WTC11 (cell line): ENCODE results near the gene CFAP119. TPM values are rescaled to one million over a fixed set of nuclear protein-coding genes. Genes with fewer than 3 reads are reported as not detected.

Experiments
- ATAC-seq: fragments of 200-7000 bp; cut with Tn5 transposase; 2 replicates; pipeline ENCODE4 v1.10.0; 2021; ENCODE audit warnings: mild to moderate bottlenecking, moderate library complexity
- CTCF ChIA-PET: fragments of 300-600 bp; sonication (Branson Sonifier 250); formaldehyde crosslinking; loops from one replicate; lab custom pipeline; 2021; ENCODE audit warnings: antibody characterized with exemption; lab: Charles Lee
- POLR2A ChIA-PET: fragments of 350-600 bp; sonication (Branson Sonifier 250); formaldehyde crosslinking; loops from one replicate; lab custom pipeline; 2021; ENCODE audit warnings: antibody characterized with exemption; lab: Charles Lee
- DNase-seq: peaks from one replicate; pipeline ENCODE4 v3.0.0; 2021; ENCODE audit warnings: low spot score
- H3K27ac Mint-ChIP-seq: 2 replicates; pipeline ENCODE4 v1.8.0; 2021; ENCODE audit warnings: mixed read lengths
- H3K27me3 Mint-ChIP-seq: 2 replicates; pipeline ENCODE4 v1.8.0; 2021; ENCODE audit warnings: low read depth, mild to moderate bottlenecking, moderate library complexity, mixed read lengths
- H3K36me3 Mint-ChIP-seq: 2 replicates; pipeline ENCODE4 v1.8.0; 2021; ENCODE audit warnings: mixed read lengths
- H3K4me1 Mint-ChIP-seq: 2 replicates; pipeline ENCODE4 v1.8.0; 2022; ENCODE audit warnings: mixed read lengths
- H3K4me3 Mint-ChIP-seq: 2 replicates; pipeline ENCODE4 v1.8.0; 2021; ENCODE audit warnings: mild to moderate bottlenecking, moderate library complexity, mixed read lengths
- H3K9me3 Mint-ChIP-seq: 2 replicates; pipeline ENCODE4 v1.8.0; 2021; ENCODE audit warnings: mixed read lengths
- ATF3 ChIP-seq: sonication (generic); formaldehyde crosslinking; conservative IDR thresholded peaks from 2 replicates; pipeline ENCODE4 v1.8.1; 2022; ENCODE audit warnings: mild to moderate bottlenecking, missing genetic modification reagents
- CDX4 ChIP-seq: fragments of 250-450 bp; sonication (Bioruptor Pico); IDR thresholded peaks from 2 replicates; pipeline ENCODE4 v1.9.0; 2021; ENCODE audit warnings: moderate library complexity, mild to moderate bottlenecking, inconsistent platforms, borderline replicate concordance
- CREM ChIP-seq: sonication (generic); formaldehyde crosslinking; IDR thresholded peaks from 2 replicates; pipeline ENCODE4 v1.8.1; 2022; ENCODE audit warnings: mild to moderate bottlenecking, missing genetic modification reagents, moderate library complexity
- EMX1 ChIP-seq: fragments of 250-450 bp; sonication (Bioruptor Pico); IDR thresholded peaks from 2 replicates; pipeline ENCODE4 v1.8.0; 2021; ENCODE audit warnings: mild to moderate bottlenecking
- GABPB1 ChIP-seq: sonication (generic); formaldehyde crosslinking; IDR thresholded peaks from 2 replicates; pipeline ENCODE4 v1.8.1; 2023; ENCODE audit warnings: mild to moderate bottlenecking, missing genetic modification reagents
- GRHL2 ChIP-seq: fragments of 250-450 bp; sonication (Bioruptor Pico); IDR thresholded peaks from 2 replicates; pipeline ENCODE4 v1.8.0; 2022; ENCODE audit warnings: mild to moderate bottlenecking, moderate library complexity; ENCODE audit not compliant: insufficient replicate concordance, severe bottlenecking
- GTF2I ChIP-seq: fragments of 250-450 bp; sonication (Bioruptor Pico); conservative IDR thresholded peaks from 2 replicates; pipeline ENCODE4 v1.4.0; 2021; ENCODE audit warnings: mild to moderate bottlenecking
- IRF2 ChIP-seq: sonication (generic); formaldehyde crosslinking; IDR thresholded peaks from 2 replicates; pipeline ENCODE4 v1.8.0; 2022; ENCODE audit warnings: low read depth, missing genetic modification reagents, borderline replicate concordance
- JUN ChIP-seq: sonication (generic); formaldehyde crosslinking; IDR thresholded peaks from 2 replicates; pipeline ENCODE4 v1.8.0; 2023; ENCODE audit warnings: mild to moderate bottlenecking, missing genetic modification reagents
- PRRX2 ChIP-seq: fragments of 250-450 bp; sonication (Bioruptor Pico); IDR thresholded peaks from 2 replicates; pipeline ENCODE4 v1.8.0; 2021; ENCODE audit warnings: mild to moderate bottlenecking
- SOX15 ChIP-seq: fragments of 250-450 bp; sonication (Bioruptor Pico); IDR thresholded peaks from 2 replicates; pipeline ENCODE4 v1.9.0; 2021; ENCODE audit warnings: mild to moderate bottlenecking
- TEAD1 ChIP-seq: sonication (generic); formaldehyde crosslinking; IDR thresholded peaks from 2 replicates; pipeline ENCODE4 v1.8.0; 2022; ENCODE audit warnings: mild to moderate bottlenecking, missing genetic modification reagents
- TEAD4 ChIP-seq: sonication (generic); formaldehyde crosslinking; IDR thresholded peaks from 2 replicates; pipeline ENCODE4 v1.8.0; 2022; ENCODE audit warnings: mild to moderate bottlenecking, missing genetic modification reagents
- ZNF232 ChIP-seq: sonication (generic); formaldehyde crosslinking; IDR thresholded peaks from 2 replicates; pipeline ENCODE4 v1.8.0; 2022; ENCODE audit warnings: mild to moderate bottlenecking, missing genetic modification reagents
- ZNF396 ChIP-seq: fragments of 250-450 bp; sonication (Bioruptor Pico); IDR thresholded peaks from 2 replicates; pipeline ENCODE4 v1.8.0; 2021; ENCODE audit warnings: mild to moderate bottlenecking, moderate library complexity, borderline replicate concordance
- ZNF416 ChIP-seq: fragments of 250-450 bp; sonication (Bioruptor Pico); IDR thresholded peaks from 2 replicates; pipeline ENCODE4 v1.9.0; 2021; ENCODE audit warnings: mild to moderate bottlenecking, inconsistent platforms
- ZNF423 ChIP-seq: fragments of 250-450 bp; sonication (Bioruptor Pico); IDR thresholded peaks from 2 replicates; pipeline ENCODE4 v2.1.2; 2022; ENCODE audit warnings: mild to moderate bottlenecking, moderate library complexity
- total RNA-seq: library from RNA; stranded (reverse); gene quantifications from 3 replicates; pipeline ENCODE4 v1.2.3, GENCODE V29; 2021
- TF ChIP-seq, protein P1 (sequence below): sonication (generic); formaldehyde crosslinking; IDR thresholded peaks from 2 replicates; pipeline ENCODE4 v1.8.0; 2022; ENCODE audit warnings: missing genetic modification reagents
- TF ChIP-seq, protein P2 (sequence below): sonication (generic); formaldehyde crosslinking; IDR thresholded peaks from 2 replicates; pipeline ENCODE4 v1.8.1; 2022; ENCODE audit warnings: mild to moderate bottlenecking, moderate library complexity, missing genetic modification reagents
- TF ChIP-seq, protein P3 (sequence below): sonication (generic); formaldehyde crosslinking; IDR thresholded peaks from 2 replicates; pipeline ENCODE4 v1.8.0; 2023; ENCODE audit warnings: missing genetic modification reagents, mild to moderate bottlenecking, borderline replicate concordance

The CFAP119 gene
- total RNA-seq, 1 experiment from 2014 or later: 6.6 TPM

DNA sequence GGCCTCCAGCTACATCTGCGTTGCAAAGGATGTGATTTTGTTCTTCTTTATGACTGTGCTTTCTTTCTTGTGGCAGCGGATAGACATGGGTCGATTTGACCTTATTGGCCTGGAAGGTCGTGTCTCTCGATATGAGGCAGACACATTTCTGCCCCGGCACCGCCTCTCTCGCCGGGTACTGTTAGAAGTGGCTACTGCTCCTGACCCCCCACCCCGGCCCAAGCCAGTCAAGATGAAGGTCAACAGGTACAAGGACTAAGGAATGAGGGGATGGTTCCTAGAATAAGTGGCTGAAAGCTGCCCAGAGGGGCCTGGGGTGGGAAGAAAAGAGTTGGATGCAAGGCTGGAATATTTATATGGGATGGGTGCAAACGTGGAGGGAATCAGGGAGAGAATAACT is 41.8 kb downstream of the CFAP119 start (continued):
- TF ChIP-seq CDX4 (CRISPR knock-in tag): no peak
- no peak for TF ChIP-seq ZNF416 (CRISPR knock-in tag)
- TF ChIP-seq GABPB1 (CRISPR knock-in tag): no peak
- no peak for TF ChIP-seq ATF3 (CRISPR knock-in tag)

- H3K9me3 Mint-ChIP-seq: no peaks in the 10 kb centered on the region
Observed at GRCh38 chr16:30715750-30716445, 46.0 kb downstream of the CFAP119 start.

More at GRCh38 chr16:30715750-30716445, 46.0 kb downstream of the CFAP119 start:
- ATAC-seq (no peak), DNase-seq (no peak)
- no peak for TF ChIP-seq ZNF232
- TF ChIP-seq JUN: no peak
- TF ChIP-seq ZNF423 (CRISPR knock-in tag): no peak
- TF ChIP-seq EMX1 (CRISPR knock-in tag): no peak
- no peak for TF ChIP-seq SOX15 (CRISPR knock-in tag)
- TF ChIP-seq, protein P1, sequence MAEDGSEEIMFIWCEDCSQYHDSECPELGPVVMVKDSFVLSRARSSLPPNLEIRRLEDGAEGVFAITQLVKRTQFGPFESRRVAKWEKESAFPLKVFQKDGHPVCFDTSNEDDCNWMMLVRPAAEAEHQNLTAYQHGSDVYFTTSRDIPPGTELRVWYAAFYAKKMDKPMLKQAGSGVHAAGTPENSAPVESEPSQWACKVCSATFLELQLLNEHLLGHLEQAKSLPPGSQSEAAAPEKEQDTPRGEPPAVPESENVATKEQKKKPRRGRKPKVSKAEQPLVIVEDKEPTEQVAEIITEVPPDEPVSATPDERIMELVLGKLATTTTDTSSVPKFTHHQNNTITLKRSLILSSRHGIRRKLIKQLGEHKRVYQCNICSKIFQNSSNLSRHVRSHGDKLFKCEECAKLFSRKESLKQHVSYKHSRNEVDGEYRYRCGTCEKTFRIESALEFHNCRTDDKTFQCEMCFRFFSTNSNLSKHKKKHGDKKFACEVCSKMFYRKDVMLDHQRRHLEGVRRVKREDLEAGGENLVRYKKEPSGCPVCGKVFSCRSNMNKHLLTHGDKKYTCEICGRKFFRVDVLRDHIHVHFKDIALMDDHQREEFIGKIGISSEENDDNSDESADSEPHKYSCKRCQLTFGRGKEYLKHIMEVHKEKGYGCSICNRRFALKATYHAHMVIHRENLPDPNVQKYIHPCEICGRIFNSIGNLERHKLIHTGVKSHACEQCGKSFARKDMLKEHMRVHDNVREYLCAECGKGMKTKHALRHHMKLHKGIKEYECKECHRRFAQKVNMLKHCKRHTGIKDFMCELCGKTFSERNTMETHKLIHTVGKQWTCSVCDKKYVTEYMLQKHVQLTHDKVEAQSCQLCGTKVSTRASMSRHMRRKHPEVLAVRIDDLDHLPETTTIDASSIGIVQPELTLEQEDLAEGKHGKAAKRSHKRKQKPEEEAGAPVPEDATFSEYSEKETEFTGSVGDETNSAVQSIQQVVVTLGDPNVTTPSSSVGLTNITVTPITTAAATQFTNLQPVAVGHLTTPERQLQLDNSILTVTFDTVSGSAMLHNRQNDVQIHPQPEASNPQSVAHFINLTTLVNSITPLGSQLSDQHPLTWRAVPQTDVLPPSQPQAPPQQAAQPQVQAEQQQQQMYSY (CRISPR knock-in tag): no peak
- no peak for TF ChIP-seq TEAD4 (CRISPR knock-in tag)
- no peak for TF ChIP-seq PRRX2 (CRISPR knock-in tag)
- TF ChIP-seq ZNF396 (CRISPR knock-in tag): no peak
- TF ChIP-seq GRHL2 (CRISPR knock-in tag): no peak
- TF ChIP-seq, protein P2, sequence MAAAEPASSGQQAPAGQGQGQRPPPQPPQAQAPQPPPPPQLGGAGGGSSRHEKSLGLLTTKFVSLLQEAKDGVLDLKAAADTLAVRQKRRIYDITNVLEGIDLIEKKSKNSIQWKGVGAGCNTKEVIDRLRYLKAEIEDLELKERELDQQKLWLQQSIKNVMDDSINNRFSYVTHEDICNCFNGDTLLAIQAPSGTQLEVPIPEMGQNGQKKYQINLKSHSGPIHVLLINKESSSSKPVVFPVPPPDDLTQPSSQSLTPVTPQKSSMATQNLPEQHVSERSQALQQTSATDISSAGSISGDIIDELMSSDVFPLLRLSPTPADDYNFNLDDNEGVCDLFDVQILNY: no peak
- TF ChIP-seq ZNF416 (CRISPR knock-in tag): no peak
- TF ChIP-seq IRF2 (CRISPR knock-in tag): no peak
- TF ChIP-seq GTF2I: no peak
- TF ChIP-seq, protein P3, sequence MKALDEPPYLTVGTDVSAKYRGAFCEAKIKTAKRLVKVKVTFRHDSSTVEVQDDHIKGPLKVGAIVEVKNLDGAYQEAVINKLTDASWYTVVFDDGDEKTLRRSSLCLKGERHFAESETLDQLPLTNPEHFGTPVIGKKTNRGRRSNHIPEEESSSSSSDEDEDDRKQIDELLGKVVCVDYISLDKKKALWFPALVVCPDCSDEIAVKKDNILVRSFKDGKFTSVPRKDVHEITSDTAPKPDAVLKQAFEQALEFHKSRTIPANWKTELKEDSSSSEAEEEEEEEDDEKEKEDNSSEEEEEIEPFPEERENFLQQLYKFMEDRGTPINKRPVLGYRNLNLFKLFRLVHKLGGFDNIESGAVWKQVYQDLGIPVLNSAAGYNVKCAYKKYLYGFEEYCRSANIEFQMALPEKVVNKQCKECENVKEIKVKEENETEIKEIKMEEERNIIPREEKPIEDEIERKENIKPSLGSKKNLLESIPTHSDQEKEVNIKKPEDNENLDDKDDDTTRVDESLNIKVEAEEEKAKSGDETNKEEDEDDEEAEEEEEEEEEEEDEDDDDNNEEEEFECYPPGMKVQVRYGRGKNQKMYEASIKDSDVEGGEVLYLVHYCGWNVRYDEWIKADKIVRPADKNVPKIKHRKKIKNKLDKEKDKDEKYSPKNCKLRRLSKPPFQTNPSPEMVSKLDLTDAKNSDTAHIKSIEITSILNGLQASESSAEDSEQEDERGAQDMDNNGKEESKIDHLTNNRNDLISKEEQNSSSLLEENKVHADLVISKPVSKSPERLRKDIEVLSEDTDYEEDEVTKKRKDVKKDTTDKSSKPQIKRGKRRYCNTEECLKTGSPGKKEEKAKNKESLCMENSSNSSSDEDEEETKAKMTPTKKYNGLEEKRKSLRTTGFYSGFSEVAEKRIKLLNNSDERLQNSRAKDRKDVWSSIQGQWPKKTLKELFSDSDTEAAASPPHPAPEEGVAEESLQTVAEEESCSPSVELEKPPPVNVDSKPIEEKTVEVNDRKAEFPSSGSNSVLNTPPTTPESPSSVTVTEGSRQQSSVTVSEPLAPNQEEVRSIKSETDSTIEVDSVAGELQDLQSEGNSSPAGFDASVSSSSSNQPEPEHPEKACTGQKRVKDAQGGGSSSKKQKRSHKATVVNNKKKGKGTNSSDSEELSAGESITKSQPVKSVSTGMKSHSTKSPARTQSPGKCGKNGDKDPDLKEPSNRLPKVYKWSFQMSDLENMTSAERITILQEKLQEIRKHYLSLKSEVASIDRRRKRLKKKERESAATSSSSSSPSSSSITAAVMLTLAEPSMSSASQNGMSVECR: no peak
- TF ChIP-seq CREM (CRISPR knock-in tag): no peak
- TF ChIP-seq ATF3 (CRISPR knock-in tag): no peak
- TF ChIP-seq TEAD1 (CRISPR knock-in tag): no peak
- H3K27me3 Mint-ChIP-seq: no peaks in the 10 kb centered on the region
- no peaks in the 10 kb centered on the region for H3K4me1 Mint-ChIP-seq
- no peak overlapping the region for H3K27ac Mint-ChIP-seq
- CTCF ChIA-PET: no interaction called here
- H3K36me3 Mint-ChIP-seq: peaks cover 70% of the 10 kb centered on the region
- H3K4me3 Mint-ChIP-seq: no peak overlapping the region
- POLR2A ChIA-PET: no interaction called here
